GM12891 (cell line): ENCODE measurements around the gene COX7A2.

Experiments
- PAX5 ChIP-seq: IDR thresholded peaks from 2 replicates; pipeline ENCODE4 v1.6.1; 2011; ENCODE audit warnings: low read length, moderate library complexity, mild to moderate bottlenecking; ENCODE audit not compliant: insufficient read depth, severe bottlenecking
- POLR2A ChIP-seq: IDR thresholded peaks from 2 replicates; pipeline ENCODE4 v1.6.1; 2011; ENCODE audit warnings: low read depth, low read length, control low read depth
- POLR2AphosphoS5 ChIP-seq: IDR thresholded peaks from 2 replicates; pipeline ENCODE4 v1.6.1; 2011; ENCODE audit warnings: low read depth, low read length, control low read depth
- POU2F2 ChIP-seq: IDR thresholded peaks from 2 replicates; pipeline ENCODE4 v1.6.1; 2011; ENCODE audit warnings: low read depth, mild to moderate bottlenecking, control low read depth, low read length, moderate library complexity
- TAF1 ChIP-seq: IDR thresholded peaks from 2 replicates; pipeline ENCODE4 v1.6.1; 2011; ENCODE audit warnings: low read depth, low read length, control low read depth

- no peak for TF ChIP-seq POLR2A
- no peak for TF ChIP-seq POLR2AphosphoS5
- no peak for TF ChIP-seq TAF1
- TF ChIP-seq PAX5, result no peak
- TF ChIP-seq POU2F2, result no peak
Measured at GRCh38 chr6:75206576-75207342, 36.8 kb downstream of the COX7A2 start.
